HG03342 (cell line): ENCODE results near the gene GRN.
"Not testable (repeated sequence)": the region's sequence is repeated elsewhere in the genome, so short reads cannot be mapped to it uniquely, and the experiment has no call there.

Experiments used
- ATAC-seq: cut with Tn5 transposase; IDR thresholded peaks from one replicate; pipeline ENCODE4 v1.9.1; 2021; ENCODE audit warnings: mild to moderate bottlenecking, moderate library complexity; ENCODE audit not compliant: unreplicated experiment

Gene GRN

DNA sequence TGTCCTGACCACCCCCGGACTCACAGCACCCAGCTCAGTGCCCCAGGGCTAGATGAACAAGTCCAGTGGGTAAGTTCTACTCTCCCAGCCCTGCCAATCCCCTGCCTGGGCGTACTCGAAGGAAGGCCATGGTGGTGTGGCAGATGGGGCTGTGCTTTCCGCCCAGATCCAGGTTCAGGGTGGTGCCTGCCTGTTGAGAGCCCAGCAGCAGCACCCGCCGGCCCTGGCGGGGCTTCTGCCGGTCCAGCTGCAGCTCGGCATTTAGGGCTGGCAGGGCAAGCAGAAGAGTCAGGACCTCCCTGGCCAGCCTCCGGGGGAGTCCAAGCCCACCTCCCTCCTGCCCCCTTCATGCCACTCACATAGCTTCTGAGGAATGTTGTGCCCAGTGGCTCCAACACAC lies 34.8 kb downstream of the GRN start:
- ATAC-seq = no peak

DNA sequence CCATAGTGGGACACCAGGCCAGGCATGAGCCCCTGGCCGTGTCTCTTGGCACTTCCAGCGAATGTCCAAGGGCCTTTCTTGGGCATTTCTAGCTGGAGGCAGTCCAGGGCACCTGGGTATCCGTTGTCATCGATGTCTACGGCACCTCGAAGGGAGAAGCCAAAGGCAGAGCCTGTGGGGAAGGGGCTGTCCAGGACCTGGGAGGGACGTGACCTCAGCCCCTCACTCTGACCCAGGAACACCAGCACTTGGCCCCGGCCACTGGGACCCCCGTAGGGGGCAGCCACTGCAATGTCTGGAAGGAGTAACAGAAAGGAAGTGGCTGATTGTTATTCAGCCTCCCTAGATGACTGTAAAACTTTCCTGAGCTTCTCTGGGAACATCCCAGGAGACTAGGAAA lies 35.7 kb downstream of the GRN start:
- ATAC-seq = no peak

DNA sequence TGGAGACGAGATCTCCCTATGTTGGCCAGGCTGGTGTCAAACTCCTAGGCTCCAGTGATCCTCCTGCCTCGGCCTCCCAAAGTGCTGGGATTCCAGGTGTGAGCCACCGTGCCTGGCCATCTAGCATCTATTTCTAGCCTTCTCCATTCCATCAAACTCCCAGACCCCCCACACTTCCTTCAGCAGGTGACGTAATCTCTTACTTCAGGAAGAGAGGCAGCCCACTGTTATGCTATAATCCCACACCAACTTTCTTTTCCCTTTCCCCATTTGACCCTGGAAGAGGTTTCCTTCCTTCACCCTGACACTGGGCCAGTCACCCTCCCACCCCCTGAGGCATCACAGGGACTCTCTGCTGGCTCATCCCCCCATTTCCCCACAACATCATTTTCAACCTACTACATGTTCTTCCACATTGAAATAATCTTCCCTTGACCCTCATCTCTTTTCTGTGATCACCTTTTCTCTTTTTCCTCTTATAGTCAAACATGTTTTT lies 36.8 kb downstream of the GRN start:
- ATAC-seq = no peak

DNA sequence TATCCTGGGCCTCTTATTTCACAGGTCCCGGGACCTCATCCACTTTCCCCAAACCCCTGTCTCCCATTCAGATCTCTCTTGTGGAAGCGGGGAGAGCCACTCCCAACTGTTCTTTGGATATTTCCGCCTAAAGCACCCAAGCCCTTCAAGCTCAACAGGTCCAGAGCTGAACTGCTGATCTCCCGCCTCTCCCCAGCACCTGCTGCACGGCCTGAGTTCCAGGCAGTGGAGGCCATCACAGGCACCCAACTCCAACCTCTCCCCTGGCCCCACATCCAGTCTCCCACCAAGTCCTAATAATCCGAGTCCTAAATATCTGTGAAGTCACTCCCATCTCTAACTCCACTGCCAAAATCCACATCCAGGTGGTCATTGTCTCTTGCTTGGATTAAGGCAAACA lies 37.8 kb downstream of the GRN start:
- no peak for ATAC-seq

DNA sequence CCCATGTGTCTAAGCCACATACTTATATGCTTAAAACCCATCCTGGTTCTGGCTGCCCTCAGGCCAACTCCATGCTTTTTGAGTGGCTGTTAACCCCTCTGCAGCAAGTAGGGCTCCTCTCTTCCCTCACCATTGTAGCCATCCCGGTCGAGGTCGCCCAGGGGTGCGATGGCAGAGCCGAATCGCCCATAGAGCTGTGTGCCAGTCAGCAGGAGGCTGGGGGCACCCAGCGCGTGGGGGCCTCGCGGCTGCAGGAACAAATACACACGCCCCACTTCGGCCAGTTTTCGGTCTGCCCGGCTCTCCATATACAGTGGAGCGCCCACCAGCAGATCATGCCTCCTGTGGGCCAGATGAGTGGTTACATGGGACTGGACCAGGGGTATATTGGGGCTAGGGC lies 38.3 kb downstream of the GRN start:
- ATAC-seq = no peak

DNA sequence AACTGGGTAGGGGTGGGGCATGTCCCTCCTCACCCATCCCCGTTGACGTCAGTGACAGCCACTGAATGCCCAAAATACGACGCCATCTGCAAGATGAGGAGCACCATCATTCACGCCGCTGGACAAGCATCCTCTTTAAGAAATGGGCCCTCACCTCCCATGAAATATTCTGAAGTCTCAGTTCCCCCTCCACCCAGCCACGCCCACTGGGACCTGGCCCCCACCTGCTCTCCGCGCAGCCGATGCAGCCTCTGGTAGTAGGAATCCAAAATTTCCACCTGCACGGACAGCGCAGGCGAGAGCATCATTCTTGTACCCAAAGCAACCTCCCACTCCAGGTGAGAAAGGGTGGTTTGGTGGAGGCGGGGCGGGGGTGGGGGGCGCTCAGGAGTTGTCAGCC lies 38.8 kb downstream of the GRN start:
- no peak for ATAC-seq

DNA sequence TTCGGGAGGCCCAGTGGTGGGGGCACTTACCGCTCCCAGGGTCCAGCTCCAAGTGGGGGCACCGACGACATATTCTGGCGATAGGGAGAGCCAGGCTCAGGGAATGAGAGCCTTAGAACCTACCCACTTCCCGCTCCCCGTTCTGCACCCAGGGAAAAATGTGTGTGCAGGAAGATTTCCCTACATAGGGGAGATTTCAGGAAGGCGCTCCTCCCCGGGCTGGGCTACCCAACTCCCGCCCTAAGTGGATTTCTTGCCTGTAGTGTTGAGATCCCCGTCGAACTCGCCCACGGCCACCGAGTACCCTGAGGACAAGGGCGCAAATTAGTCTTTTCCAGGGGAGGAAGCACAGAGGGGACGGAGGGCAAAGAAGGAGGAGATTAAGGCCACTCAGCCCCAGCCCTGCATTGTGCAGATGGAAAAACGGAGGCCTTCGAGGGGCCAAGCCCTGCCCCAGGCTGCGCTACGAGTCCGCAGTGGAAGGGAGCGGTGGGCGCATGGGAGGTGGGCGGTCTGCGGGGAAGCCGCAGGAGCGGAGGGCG lies 39.2 kb downstream of the GRN start:
- ATAC-seq = no peak

DNA sequence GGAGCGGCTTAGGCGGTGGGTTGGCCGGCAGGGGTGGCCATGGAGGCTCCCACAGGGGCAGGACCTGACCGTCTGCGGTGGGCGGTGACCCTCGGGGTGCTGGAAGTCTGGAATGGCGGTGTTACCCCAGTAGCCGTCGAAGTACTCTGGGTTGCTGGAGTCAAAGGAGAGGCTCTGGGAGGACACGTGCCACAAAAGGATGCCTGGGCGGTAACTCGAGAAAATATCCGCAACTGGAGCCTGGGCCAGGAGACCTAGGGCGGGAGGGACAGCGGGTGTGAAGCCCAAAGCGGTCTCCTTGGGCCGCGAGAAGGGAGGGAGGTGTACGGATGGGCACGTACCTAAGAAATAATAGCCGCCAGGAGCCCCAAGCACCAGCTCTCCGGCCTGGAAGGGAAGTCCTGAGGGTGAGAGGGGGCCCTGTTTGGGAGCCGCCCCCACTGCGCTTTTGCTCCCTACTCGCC lies 39.8 kb downstream of the GRN start:
- no peak for ATAC-seq

DNA sequence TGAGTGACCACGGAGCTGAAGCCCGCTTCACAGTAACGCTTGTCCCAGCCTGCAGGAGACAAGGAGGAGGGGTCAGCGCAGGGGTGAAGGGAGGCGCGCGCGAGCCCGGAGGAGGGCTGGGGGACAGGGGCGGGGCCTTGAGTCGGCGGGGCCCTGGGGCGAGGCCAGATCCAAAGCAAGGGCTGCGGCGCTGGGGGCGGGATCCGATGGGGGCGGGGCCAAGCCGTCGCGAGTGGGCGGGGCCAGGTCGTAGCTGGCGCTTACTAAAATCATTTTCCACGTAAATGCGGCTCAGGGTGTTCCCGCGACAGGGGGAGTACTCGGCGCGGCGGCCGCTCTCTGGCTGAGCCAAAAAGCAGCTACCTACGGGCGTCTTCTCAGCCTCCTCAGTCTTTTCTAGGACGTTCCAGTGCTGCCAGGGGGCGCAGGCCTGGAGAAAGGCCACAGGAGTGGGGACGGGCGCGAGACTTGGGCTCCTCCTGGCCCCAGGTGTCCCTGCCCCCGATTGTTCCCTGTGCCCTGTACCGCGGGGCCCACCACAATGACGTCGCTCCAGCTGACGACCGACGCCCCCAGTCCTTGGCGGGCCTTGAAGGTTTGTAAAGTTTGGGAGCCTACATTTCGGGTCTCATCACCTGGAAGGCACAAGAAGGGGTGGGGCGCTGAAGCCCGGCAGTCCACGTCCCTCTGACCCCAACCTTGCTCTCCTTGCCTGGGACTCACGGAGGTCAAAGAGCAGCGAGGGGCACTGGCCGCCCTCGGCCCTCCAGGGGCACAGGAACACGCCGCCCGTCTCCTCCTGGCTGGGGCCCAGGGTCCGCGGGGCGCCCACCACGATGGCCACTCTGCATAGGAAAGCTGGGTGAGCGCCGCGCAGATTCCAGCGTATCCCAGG lies 40.4 kb downstream of the GRN start:
- no peak for ATAC-seq

DNA sequence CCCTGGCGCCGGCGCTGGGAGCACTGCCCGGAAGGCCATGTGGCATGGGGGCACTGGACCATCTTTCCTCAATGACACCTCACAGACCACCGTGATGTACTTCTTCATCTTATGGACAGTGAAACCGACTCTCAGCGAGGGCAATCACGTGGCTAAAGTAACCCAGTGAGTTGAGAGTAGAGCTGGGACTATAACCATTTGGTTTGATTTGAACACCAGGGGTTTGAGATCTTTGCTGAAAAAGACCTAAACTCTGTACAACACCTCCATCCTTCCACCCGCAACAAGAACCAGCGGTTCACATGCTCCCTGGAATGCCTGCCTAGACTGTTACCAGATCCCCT lies 41.1 kb downstream of the GRN start:
- ATAC-seq = no peak

DNA sequence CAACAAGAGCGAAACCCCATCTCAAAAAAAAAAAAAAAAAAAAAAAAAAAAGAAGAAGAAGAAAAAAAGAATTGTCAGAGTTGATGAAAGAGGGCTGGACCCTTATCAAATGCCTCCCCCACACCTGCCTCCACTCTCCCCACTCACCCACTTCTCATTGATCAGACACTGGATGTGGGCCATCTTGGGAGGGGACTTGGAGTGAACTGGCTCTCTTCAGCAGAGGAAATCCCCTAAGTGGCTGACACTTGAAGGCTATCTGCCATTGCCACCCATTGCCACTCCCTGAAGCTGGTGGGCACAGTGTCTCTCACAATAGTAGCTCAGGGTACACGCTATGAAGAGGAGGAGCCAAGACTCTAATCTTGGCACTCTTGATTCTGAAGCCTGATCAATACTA lies 42.7 kb downstream of the GRN start:
- no peak for ATAC-seq

DNA sequence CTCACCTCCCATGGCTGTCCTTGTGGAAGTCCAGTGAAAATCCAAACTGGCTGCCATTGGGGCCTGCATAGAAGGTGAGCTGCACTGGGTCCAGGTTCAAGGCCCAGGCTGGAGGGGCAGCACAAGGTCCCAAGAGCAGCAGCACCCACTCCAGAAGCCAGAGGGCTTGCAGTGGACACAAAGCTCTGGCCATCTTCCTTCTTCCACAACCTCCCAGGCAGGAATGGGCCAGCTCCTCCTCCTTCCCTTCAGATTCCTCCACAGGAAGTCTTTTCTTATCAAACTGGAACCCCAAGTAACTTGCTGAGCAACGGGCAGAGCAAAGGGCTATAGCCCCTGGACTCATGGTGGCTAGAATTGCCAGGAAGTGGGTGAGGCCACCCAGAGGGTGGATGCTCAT lies 44.2 kb downstream of the GRN start, which contains the start of gene ITGA2B:
TSS of gene ITGA2B (minus strand) at position 369 of the 400 bp plus-strand sequence. CDS start at position 193, 176 bp downstream.
- ATAC-seq = no peak

DNA sequence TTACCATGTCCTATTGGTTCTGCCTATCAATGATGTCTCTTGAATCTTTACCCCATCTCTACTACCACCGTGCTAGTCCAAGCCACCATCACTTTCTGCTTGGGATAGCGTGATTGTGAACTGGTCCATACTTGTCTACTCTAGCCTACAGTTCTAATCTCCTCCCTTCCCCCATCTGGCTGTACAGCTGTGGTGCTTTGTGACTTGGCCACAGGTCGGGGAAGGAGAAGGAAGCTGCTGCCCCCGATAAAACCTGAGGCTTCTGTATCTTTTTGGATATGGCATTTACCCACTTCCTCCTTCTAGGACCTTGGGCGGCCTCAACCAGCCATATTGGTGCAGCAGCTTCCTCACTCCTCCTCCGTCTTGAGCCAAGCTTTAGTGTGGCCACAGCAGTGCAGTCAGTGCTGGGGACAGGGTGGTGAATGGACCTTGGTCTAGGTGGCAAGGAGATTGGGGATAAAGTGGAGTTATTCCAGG lies 44.7 kb downstream of the GRN start:
- no peak for ATAC-seq

DNA sequence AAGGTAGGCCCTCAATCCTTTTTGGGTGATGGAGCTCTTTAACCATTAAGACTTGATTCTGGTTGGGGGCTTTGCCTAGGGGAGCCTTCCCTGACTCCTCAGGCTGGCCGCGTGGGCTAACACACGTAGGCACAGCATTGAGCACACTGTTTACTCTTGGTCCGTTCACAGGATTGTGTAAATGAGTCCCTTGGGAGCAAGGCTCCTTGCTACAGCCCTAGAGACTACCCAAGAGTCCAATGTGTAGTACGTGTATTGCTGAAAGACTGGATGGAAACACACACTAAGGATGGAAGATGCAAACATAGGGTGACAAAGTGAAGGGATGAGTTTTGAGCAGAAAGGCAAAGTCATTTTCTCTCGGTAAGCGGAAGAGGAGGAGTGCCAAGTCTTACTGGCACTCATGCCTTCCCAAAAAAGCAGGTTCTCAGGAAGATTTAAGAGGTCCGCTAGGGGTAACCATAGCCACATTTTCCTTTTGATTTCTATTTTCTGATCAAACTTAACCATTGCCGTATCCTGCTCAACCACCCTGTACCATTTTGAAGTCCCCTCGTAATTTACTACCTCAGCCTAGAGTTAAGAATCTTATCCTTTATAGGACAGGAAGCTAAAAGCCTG lies 45.3 kb downstream of the GRN start:
- no peak for ATAC-seq

DNA sequence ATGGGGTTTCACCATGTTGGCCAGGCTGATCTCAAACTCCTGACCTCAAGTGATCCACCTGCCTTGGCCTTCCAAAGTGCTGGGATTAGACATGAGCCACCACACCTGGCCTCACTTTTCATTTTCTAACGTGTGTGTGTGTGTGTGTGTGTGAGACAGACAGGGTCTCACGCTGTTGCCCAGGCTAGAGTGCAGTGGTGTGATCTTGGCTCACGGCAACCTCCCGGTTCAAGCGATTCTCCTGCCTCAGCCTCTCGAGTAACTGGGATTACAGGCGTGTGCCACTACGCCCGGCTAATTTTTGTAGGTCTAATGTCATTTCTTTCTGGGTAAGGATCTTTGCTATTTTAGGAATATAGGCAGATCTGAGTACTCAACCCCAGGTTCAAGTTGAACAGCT lies 49.0 kb downstream of the GRN start:
- ATAC-seq = not testable (repeated sequence)

DNA sequence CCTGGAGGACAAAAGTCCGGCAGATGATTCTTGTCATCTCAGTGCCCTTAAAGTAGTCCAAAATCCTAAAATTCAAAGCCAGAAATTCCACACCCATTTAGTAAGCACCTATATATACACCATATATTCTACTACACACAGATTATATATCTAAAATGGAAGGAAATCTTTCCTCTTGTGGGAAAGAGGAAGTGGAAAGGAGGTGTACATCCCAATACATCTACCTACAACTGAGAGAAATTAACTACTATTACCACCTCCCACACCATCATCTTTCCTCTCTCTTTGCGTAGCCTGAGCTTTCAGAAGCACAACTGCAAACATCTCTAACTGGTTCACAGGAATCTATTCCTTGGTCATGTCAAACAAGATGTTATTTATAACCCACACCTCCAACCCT lies 49.7 kb downstream of the GRN start:
- ATAC-seq = no peak

DNA sequence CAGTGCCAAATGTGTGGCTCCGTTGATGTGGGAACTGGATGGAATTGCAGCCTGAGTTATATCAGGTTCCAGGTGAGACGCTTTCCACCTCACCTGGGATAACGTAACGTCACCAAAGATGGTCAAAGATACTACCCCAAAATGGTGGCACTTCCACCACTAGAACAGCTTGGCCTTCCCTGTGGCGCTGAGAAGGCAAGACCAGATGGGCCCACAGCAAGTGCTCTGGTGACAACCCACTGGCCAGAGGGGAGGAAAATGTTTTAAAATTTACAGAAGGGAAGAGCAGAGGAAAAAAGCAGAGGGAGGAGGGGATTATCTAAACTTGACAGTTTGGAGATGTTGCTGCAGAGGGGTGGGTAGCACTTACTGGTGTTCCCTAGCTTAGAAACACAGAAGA lies 51.8 kb downstream of the GRN start:
- no peak for ATAC-seq

DNA sequence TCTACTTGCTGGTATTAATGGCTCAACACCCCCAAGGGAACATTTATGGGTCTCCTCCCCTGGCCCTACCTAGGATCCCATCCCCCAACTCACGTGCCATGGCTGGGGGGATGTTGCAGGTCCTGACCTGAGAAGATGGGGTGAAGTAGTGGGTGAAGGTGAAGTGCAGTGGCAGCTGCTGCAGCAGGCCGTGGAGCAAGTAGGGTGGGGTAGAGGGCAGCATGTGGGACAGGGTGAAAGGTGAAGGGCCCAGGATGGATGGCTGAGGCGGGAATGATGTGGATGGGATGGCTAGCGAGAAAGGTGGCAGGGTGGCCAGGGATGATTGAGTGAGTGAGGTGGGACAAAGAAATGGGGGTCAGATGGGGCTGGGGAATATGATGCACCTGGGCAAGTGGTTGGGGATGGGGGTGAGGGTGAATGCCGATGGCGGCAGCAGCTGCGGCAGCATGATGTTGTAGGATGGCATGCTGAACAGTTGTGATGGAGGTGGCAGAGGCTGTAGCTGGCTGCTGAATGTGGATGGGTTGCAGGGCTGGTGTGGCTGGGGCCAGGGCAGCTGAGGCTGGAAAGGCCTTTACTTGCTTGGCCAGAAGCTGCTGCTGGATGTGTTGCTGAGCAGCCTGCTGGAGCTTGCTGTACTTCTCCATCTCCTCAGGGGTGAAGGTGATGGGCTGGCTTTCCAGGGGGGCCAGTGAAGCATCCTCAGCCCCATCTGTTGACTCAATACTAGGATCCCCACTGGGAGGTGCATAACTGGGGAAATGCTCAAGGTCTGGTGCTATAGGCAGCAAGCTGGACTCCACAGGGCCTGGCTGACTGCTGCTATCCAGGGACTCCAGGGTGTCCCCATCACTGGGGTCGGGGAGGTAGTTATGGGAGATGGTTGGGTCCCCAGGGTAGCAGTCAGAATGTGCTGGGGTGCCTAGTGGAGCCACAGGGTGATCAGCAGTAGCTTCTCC lies 52.7 kb downstream of the GRN start:
- ATAC-seq = no peak

DNA sequence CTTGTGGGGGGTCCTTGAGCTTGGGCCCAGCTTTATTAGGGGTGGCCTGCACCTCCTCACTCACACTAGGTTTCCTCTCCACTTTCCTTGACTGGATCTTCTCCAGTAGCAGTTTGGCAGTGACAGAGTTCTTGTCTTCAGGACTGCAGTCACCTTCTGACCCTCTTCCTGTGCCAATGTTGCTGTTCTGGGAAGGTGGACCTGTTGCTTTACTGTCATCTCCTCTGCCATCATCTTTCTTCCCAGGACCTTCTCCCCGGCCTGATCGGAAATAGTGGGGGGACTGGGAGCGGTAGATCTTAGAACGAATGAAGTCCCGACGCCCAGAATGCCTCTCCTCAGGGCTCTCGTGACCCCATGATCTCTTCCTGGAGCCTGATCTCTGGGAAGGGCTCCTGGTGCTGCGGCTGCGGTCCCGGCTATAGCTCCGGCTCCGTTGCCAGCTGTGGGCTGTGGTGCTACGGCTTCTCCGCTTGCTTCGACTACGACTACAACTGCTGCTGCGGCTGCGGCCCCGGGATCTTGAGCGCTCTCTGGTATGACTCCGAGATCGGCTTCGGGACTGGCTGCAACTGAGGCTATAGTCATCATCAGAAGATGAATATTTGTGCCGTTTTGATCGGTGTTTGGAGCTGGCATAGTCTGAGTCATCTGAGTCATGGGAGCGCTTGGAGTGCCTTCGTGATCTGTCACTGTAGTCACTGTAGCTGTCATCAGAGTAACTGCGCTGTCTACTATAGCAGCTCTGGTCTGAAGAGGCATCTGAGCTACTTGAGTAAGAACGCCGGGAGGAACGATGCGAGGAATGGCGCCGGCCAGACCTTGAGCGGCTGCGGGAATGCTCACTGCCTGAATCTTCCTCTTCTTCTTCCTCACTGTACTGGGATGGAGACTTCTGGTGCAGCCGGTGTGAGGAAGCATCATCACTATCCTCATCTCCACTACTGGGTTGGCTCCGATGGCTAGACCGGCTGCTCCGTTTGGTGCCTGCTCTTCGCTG lies 53.9 kb downstream of the GRN start:
- no peak for ATAC-seq
